IPS-20b (cell line): ENCODE data around the gene SDK1.
"Not testable (repeated sequence)": the region's sequence is repeated elsewhere in the genome, so short reads cannot be mapped to it uniquely, and the experiment has no call there.

ENCODE experiments used
- H3K27ac ChIP-seq: one replicate; pipeline ENCODE4 v1.5.1; 2013; ENCODE audit warnings: low read length
- H3K27me3 ChIP-seq: 2 replicates; pipeline ENCODE4 v1.6.1; 2013; ENCODE audit warnings: mild to moderate bottlenecking, low read length, inconsistent platforms; ENCODE audit not compliant: insufficient read depth
- H3K36me3 ChIP-seq: 2 replicates; pipeline ENCODE4 v1.6.1; 2013; ENCODE audit warnings: low read depth, mild to moderate bottlenecking, inconsistent platforms, low read length, moderate library complexity; ENCODE audit not compliant: insufficient read depth
- H3K4me1 ChIP-seq: 2 replicates; pipeline ENCODE4 v1.6.1; 2013; ENCODE audit warnings: mild to moderate bottlenecking, control low read depth, inconsistent platforms, low read length, moderate library complexity; ENCODE audit not compliant: insufficient read depth
- H3K4me3 ChIP-seq: 2 replicates; pipeline ENCODE4 v1.5.1; 2013; ENCODE audit warnings: mild to moderate bottlenecking, low read length, inconsistent platforms
- H3K9ac ChIP-seq: 2 replicates; pipeline ENCODE4 v1.6.1; 2013; ENCODE audit warnings: low read depth, mild to moderate bottlenecking, inconsistent platforms, low read length, moderate library complexity
- H3K9me3 ChIP-seq: 2 replicates; pipeline ENCODE4 v1.6.1; 2013; ENCODE audit warnings: mild to moderate bottlenecking, low read depth, low read length, inconsistent platforms; ENCODE audit not compliant: insufficient read depth

Gene SDK1

GRCh38 chr7:3579638-3580219 is 278.7 kb downstream of the SDK1 start:
- Histone ChIP-seq H3K27me3 (no peaks in the 10 kb centered on the region), H3K4me3 (no peak overlapping the region), H3K4me1 (peaks cover 4% of the 10 kb centered on the region; the same call in 1 of the 2 replicates), H3K36me3 (no peaks in the 10 kb centered on the region), H3K27ac (no peak overlapping the region), H3K9me3 (peaks cover 24% of the 10 kb centered on the region), H3K9ac (no peak overlapping the region)

- peaks cover 24% of the 10 kb centered on the region for H3K9me3 ChIP-seq
- H3K36me3 ChIP-seq, H3K27me3 ChIP-seq, H3K4me3 ChIP-seq, H3K4me1 ChIP-seq, H3K9ac ChIP-seq, H3K27ac ChIP-seq: not testable (repeated sequence)
Measured at GRCh38 chr7:3582145-3582544, 281.1 kb downstream of the SDK1 start.

- Histone ChIP-seq H3K9me3 (no peaks in the 10 kb centered on the region), H3K27me3 (no peaks in the 10 kb centered on the region), H3K4me1 (peaks cover 10% of the 10 kb centered on the region; the same call in 1 of the 2 replicates), H3K4me3 (0 out of 2 replicates have a peak overlapping the region, but pooled peaks have one; percentile 27), H3K27ac (no peak overlapping the region), H3K36me3 (no peaks in the 10 kb centered on the region), H3K9ac (no peak overlapping the region)
Measured at GRCh38 chr7:3585826-3586225, 284.8 kb downstream of the SDK1 start.

- H3K4me1 ChIP-seq, result peaks cover 23% of the 10 kb centered on the region; the same call in 1 of the 2 replicates
- H3K4me3 ChIP-seq, result no peak overlapping the region
- no peaks in the 10 kb centered on the region for H3K27me3 ChIP-seq
- H3K9me3 ChIP-seq, result no peaks in the 10 kb centered on the region
- no peaks in the 10 kb centered on the region for H3K36me3 ChIP-seq
- H3K27ac ChIP-seq, result no peak overlapping the region
- H3K9ac ChIP-seq, result no peak overlapping the region
Measured at GRCh38 chr7:3588341-3588740, 287.3 kb downstream of the SDK1 start.

- peaks cover 23% of the 10 kb centered on the region; the same call in 1 of the 2 replicates for H3K4me1 ChIP-seq
- H3K9ac ChIP-seq, result no peak overlapping the region
- H3K27me3 ChIP-seq, result no peaks in the 10 kb centered on the region
- H3K4me3 ChIP-seq, result no peak overlapping the region
- no peaks in the 10 kb centered on the region; the same call in 1 of the 2 replicates for H3K9me3 ChIP-seq
- no peaks in the 10 kb centered on the region for H3K36me3 ChIP-seq
- H3K27ac ChIP-seq, result no peak overlapping the region
Measured at GRCh38 chr7:3589752-3590151, 288.7 kb downstream of the SDK1 start.

GRCh38 chr7:3591219-3591618 is 290.2 kb downstream of the SDK1 start:
- Histone ChIP-seq H3K9ac (no peak overlapping the region), H3K4me1 (peaks cover 17% of the 10 kb centered on the region; the same call in 1 of the 2 replicates), H3K27me3 (no peaks in the 10 kb centered on the region), H3K9me3 (no peaks in the 10 kb centered on the region; the same call in 1 of the 2 replicates), H3K4me3 (no peak overlapping the region), H3K27ac (no peak overlapping the region), H3K36me3 (no peaks in the 10 kb centered on the region)

GRCh38 chr7:3591944-3592343 is 290.9 kb downstream of the SDK1 start:
- H3K4me1 ChIP-seq, result peaks cover 17% of the 10 kb centered on the region; the same call in 1 of the 2 replicates
- H3K27me3 ChIP-seq, result no peaks in the 10 kb centered on the region
- no peaks in the 10 kb centered on the region; the same call in 1 of the 2 replicates for H3K9me3 ChIP-seq
- H3K9ac ChIP-seq, result no peak overlapping the region
- H3K4me3 ChIP-seq, result 0 out of 2 replicates have a peak overlapping the region, but pooled peaks have one; percentile 9
- H3K36me3 ChIP-seq, result no peaks in the 10 kb centered on the region
- H3K27ac ChIP-seq, result no peak overlapping the region

- H3K9me3 ChIP-seq, result no peaks in the 10 kb centered on the region; the same call in 1 of the 2 replicates
- H3K27ac ChIP-seq, result no peak overlapping the region
- H3K4me1 ChIP-seq, result peaks cover 17% of the 10 kb centered on the region; the same call in 1 of the 2 replicates
- H3K27me3 ChIP-seq, result no peaks in the 10 kb centered on the region
- no peak overlapping the region for H3K9ac ChIP-seq
- H3K4me3 ChIP-seq, result 0 out of 2 replicates have a peak overlapping the region, but pooled peaks have one; percentile 9
- no peaks in the 10 kb centered on the region for H3K36me3 ChIP-seq
Measured at GRCh38 chr7:3592401-3593134, 291.5 kb downstream of the SDK1 start.

GRCh38 chr7:3594901-3595300 is 293.8 kb downstream of the SDK1 start:
- H3K27ac ChIP-seq, result no peak overlapping the region
- no peaks in the 10 kb centered on the region for H3K36me3 ChIP-seq
- H3K4me1 ChIP-seq, result peaks cover 17% of the 10 kb centered on the region; the same call in 1 of the 2 replicates
- H3K9me3 ChIP-seq, result no peaks in the 10 kb centered on the region; the same call in 1 of the 2 replicates
- H3K27me3 ChIP-seq, result no peaks in the 10 kb centered on the region
- H3K4me3 ChIP-seq, result no peak overlapping the region
- H3K9ac ChIP-seq, result no peak overlapping the region

- Histone ChIP-seq H3K9me3 (no peaks in the 10 kb centered on the region; the same call in 1 of the 2 replicates), H3K4me1 (no peaks in the 10 kb centered on the region), H3K27me3 (no peaks in the 10 kb centered on the region), H3K9ac (no peak overlapping the region), H3K27ac (no peak overlapping the region), H3K36me3 (no peaks in the 10 kb centered on the region), H3K4me3 (no peak overlapping the region)
Measured at GRCh38 chr7:3598854-3599253, 297.8 kb downstream of the SDK1 start.

- no peaks in the 10 kb centered on the region for H3K36me3 ChIP-seq
- H3K27ac ChIP-seq, result no peak overlapping the region
- no peaks in the 10 kb centered on the region for H3K9me3 ChIP-seq
- H3K4me1 ChIP-seq, result no peaks in the 10 kb centered on the region
- H3K9ac ChIP-seq, result no peak overlapping the region
- H3K27me3 ChIP-seq, result no peaks in the 10 kb centered on the region
- H3K4me3 ChIP-seq, result no peak overlapping the region
Measured at GRCh38 chr7:3605222-3605621, 304.2 kb downstream of the SDK1 start.

GRCh38 chr7:3606436-3606835 is 305.4 kb downstream of the SDK1 start:
- Histone ChIP-seq H3K4me1 (no peaks in the 10 kb centered on the region), H3K9me3 (no peaks in the 10 kb centered on the region), H3K27me3 (no peaks in the 10 kb centered on the region), H3K9ac (no peak overlapping the region), H3K4me3 (no peak overlapping the region), H3K36me3 (no peaks in the 10 kb centered on the region), H3K27ac (no peak overlapping the region)
